Hematopoietic multipotent progenitor cell (in vitro differentiated cells): ENCODE measurements around the gene CDH12. TPM values are rescaled to one million over a fixed set of nuclear protein-coding genes. Genes with fewer than 3 reads are reported as not detected.
A peak's percentile ranks its signal among the peaks of the same experiment; 100 is the strongest.

ENCODE experiments used
- DNase-seq, 3 donors: peaks; one replicate each; pipeline ENCODE4 v3.0.0-alpha.2; 2011 to 2015; ENCODE audit warnings: low read depth in 2 of 3, low spot score in 2 of 3
- total RNA-seq: library from RNA; depleted of rRNA; stranded (reverse); fragments of >200 nt; gene quantifications from one replicate; pipeline ENCODE4 v1.2.3, GENCODE V29; 2012

CDH12 gene
- total RNA-seq, 1 donor: not detected

GRCh38 chr5:21792748-21793147, 1060.4 kb downstream of the CDH12 start:
- DNase-seq: no peak

- DNase-seq: no peak
Measured at GRCh38 chr5:21791304-21791703, 1061.8 kb downstream of the CDH12 start.

- DNase-seq: no peak
Measured at GRCh38 chr5:21784487-21784886, 1068.7 kb downstream of the CDH12 start.

GRCh38 chr5:21783074-21783679, 1070.0 kb downstream of the CDH12 start:
- DNase-seq: no peak

- no peak for DNase-seq
Measured at GRCh38 chr5:21776466-21776865, 1076.7 kb downstream of the CDH12 start.

GRCh38 chr5:21774801-21775200, 1078.3 kb downstream of the CDH12 start:
- DNase-seq: no peak

- no peak for DNase-seq
Measured at GRCh38 chr5:21774281-21774680, 1078.9 kb downstream of the CDH12 start.

- DNase-seq: no peak
Measured at GRCh38 chr5:21773456-21773855, 1079.7 kb downstream of the CDH12 start.

GRCh38 chr5:21765406-21765805, 1087.7 kb downstream of the CDH12 start:
- DNase-seq: no peak

GRCh38 chr5:21739096-21739495, 1114.0 kb downstream of the CDH12 start:
- no peak for DNase-seq

- DNase-seq: no peak
Measured at GRCh38 chr5:21723500-21723899, 1129.6 kb downstream of the CDH12 start.

GRCh38 chr5:21711866-21712758, 1141.0 kb downstream of the CDH12 start:
- DNase-seq: peak in 1 of 3 donors; percentile 18

GRCh38 chr5:21709770-21710169, 1143.4 kb downstream of the CDH12 start:
- DNase-seq: peak in 1 of 3 donors; percentile 2

- no peak for DNase-seq
Measured at GRCh38 chr5:21704974-21705668, 1148.0 kb downstream of the CDH12 start.

- no peak for DNase-seq
Measured at GRCh38 chr5:21701317-21701716, 1151.8 kb downstream of the CDH12 start.
